ENCODE data around the gene SH3YL1. TPM values are rescaled to one million over a fixed set of nuclear protein-coding genes. Genes with fewer than 3 reads are reported as not detected.

The SH3YL1 gene, protein sequence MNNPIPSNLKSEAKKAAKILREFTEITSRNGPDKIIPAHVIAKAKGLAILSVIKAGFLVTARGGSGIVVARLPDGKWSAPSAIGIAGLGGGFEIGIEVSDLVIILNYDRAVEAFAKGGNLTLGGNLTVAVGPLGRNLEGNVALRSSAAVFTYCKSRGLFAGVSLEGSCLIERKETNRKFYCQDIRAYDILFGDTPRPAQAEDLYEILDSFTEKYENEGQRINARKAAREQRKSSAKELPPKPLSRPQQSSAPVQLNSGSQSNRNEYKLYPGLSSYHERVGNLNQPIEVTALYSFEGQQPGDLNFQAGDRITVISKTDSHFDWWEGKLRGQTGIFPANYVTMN
- 33.9 and 40.8 TPM in 2 replicates for total RNA-seq

DNA sequence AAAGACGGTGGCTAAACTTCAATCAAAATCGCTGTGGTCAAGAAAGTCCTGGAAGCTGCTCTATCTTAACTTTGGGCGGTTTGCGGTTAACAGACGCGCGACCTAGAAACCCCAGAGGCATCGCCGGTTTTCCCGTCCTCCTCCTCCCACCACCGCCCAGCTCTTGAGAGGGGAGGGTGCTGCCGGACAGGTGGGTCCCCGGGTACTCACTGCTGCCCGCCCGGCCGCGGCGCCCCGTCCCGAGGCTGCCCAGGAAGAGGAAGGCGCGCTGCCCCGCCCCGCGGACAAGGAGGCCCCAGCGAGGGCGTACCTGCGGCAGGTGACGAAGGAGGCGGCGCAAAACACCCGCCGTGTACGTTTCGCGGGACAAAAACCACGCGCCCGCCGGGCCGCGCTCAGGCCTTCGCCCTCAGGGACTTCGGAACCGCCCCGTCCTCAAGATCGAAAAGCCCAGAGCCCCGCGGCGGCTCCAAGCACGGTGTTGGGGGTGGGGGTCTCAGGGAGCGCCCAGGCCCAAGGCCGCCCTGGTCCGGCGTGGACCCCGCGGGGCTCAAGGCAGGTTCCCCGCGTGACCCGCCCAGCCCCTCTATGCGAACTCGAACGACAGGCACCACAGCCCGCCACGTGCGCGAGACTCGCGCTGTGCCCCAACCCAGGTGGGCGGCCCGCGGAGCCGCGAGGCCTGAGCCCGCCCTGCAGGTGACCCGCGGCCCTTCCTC is at the start of gene SH3YL1:
TSS of gene SH3YL1 (minus strand) at position 259 of the 719 bp plus-strand sequence. CDS start at position 211, 48 bp downstream.

DNA sequence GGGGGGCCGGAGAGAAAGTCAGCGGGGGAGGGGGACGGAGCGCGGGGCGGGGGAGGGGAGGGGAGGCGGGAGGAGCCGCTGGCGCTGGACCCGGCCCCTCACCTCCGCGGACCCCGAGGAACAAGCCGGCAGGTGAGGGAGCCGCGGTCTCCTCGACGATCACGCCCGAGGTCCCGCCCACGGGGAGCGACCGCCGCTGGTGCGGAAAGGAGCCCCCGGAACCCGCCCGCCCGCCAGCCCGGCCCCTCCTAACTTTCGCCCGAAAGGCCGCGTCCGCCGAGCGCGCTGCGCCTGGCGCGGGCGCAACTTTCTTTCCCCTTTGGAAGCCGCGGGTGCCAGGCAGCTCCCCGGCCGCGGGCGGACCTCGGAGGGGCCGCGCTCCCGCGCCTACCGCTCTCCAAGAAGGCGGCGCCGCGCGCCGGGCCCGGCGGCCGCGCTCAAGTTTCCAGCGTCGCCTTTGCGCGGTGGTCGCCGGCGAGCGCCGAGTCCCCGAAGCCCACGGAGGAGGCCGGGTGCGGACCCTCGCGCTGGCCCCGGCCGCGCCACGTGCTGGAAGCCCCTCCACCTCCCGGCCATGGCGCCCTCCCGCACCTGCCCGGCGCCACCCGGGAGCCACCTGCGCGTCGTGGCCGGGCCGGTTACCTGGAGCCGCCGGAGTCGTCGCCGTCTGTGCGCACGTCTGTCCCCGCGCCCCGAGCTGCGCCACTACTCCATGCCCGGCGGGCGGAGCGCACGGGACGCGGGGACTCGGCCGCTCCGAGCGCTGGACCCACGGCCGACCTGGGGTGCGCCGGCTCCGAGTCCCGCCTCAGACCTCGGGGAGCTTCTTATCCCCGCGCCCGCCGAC is 24.3 kb upstream of the SH3YL1 start, which contains the start of gene ALKAL2:
TSS of gene ALKAL2 (minus strand) at position 181 of the 847 bp plus-strand sequence. CDS start 256 bp downstream, outside the sequence.

DNA sequence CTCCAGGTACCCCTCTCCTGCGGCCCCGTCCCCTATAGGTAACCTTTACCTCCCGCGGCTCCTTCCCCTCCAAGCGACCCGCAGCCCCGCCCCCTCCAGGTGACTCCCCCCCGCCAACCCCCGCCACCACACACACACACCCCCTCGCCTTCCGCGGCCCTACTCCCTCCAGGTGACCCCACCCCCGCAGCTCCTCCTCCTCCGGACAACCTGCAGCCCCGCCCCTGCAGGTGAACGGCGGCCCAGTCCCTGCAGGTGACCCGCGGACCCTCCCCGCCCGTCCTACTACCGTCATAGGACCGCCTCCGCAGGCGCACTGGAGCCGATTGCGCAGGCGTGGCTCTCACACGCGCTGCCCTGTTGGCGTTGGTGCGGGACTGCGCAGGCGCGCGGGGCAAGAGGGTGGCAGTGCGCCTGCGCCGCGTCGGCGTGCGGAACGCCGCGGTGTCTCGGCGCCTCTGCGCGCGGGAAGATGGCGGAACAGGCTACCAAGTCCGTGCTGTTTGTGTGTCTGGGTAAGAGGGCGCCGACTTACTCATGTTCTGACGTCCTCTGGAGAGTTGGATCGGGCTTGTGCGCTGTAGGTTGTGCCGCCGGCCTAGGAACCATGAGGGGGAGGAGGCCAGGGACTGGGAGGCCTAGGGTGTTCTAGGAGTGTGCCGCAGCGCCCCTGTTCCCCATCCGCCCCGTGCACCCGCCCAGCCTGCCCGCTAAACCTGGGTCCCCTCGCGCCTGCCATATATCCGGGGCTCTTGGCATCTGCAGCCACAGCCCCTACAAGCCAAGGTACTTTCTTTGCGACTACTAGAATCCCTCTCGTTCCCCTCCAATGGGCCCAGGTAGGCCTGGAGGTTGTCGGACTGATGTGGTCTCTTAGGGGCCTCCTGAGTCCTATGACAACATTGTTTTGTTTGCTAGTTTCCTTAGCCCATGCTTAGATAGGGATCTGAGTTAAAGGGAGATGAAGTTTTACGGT is 949 bp upstream of the SH3YL1 start, which contains the start of gene ACP1:
TSS of gene ACP1 (plus strand) at position 455 of the 976 bp plus-strand sequence. CDS start at position 473, 18 bp downstream.

Other genes with a start within 250 kb of the SH3YL1 start
- gene FAM110C, start 217.5 kb downstream of the SH3YL1 start, total RNA-seq = not detected in 2 replicates
- 82.3 and 103 TPM in 2 replicates for gene ACP1, start 915 bp upstream of the SH3YL1 start, total RNA-seq
- gene ALKAL2, start 24.1 kb upstream of the SH3YL1 start, total RNA-seq = not detected in 2 replicates